Measurements from ENCODE around the gene SPARC.

GRCh38 chr5:151651997-151652645 is 34.6 kb downstream of the SPARC start:
- TF ChIP-seq CTCF (optimal IDR thresholded peaks at IDR 0.05 in 1 of 3, IDR thresholded peaks at IDR 0.05 in 1 of 3, conservative IDR thresholded peaks at IDR 0.05 in 1 of 3; ENCODE audit: extremely low read depth in 1 of 3, insufficient read depth in 2 of 3, low read length in 3 of 3) (peak; percentile 93 to 98 (median 94)), EZH2 (IDR thresholded peaks at IDR 0.05; ENCODE audit: low read length) (no peak)

Measured in keratinocyte (primary cell).